ENCODE results near the gene STON2.
"Not testable (repeated sequence)": the region's sequence is repeated elsewhere in the genome, so short reads cannot be mapped to it uniquely, and the experiment has no call there.

The STON2 gene, protein sequence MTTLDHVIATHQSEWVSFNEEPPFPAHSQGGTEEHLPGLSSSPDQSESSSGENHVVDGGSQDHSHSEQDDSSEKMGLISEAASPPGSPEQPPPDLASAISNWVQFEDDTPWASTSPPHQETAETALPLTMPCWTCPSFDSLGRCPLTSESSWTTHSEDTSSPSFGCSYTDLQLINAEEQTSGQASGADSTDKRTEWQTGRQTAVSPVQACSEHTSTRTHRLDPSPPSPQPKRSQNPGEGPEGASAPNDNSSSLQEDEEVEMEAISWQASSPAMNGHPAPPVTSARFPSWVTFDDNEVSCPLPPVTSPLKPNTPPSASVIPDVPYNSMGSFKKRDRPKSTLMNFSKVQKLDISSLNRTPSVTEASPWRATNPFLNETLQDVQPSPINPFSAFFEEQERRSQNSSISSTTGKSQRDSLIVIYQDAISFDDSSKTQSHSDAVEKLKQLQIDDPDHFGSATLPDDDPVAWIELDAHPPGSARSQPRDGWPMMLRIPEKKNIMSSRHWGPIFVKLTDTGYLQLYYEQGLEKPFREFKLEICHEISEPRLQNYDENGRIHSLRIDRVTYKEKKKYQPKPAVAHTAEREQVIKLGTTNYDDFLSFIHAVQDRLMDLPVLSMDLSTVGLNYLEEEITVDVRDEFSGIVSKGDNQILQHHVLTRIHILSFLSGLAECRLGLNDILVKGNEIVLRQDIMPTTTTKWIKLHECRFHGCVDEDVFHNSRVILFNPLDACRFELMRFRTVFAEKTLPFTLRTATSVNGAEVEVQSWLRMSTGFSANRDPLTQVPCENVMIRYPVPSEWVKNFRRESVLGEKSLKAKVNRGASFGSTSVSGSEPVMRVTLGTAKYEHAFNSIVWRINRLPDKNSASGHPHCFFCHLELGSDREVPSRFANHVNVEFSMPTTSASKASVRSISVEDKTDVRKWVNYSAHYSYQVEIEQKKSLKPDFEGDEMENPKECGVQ

GRCh38 chr14:81400202-81400678 is at the start of gene STON2:
STON2 (minus strand) TSS chr14:81400324; CDS start chr14:81398382, 1,942 bp downstream.
- DNase-seq: no peak

DNA sequence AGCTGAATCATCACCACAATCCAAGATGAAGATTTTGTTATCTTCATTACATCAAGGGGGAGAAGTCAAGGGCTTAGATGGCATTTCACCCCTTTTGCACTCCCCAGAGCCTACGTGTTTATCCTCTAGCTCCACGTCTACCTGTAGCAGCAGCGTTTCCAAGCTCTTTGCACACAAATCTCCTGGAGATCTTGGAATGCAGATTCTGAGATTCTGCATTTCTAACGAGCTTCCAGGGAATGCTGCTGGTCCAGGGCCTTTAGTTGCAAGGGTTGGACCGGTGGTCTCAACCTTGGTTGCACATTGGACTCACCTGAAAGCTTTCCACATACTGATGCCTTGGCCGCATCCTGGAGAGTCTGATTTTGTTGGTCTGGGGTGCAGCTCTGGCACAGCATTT is 49.5 kb upstream of the STON2 start:
- DNase-seq: no peak

GRCh38 chr14:81449114-81449513 is 49.0 kb upstream of the STON2 start:
- DNase-seq: no peak

- no peak for DNase-seq
These were observed 47.1 kb upstream of the STON2 start for GRCh38 chr14:81447021-81447764.

- DNase-seq: no peak
These were observed 46.3 kb upstream of the STON2 start for GRCh38 chr14:81446279-81447007.

DNA sequence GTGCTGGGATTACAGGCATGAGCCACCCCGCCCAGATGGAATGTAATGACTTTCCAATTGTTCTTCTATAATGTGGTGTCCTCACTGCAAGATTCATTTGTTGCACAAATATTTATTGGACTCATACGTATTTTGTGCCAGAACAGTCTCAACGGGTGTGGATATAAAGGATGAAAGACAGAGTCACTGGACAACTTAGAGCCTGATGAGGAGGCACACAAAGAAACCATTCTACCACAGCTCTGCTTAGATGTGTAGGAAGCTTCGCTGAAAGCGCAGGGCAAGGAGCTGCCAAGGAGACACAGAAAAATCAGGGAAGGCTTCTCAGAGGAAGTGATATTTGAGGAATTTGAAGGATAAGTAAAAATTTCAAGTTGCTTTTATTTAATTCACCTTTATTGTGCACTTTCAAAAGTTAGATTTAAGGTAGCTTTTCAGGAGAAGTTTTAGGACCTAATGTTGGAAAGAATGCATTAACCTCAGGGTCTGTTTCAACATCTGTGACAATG is 41.6 kb upstream of the STON2 start:
- no peak for DNase-seq

DNA sequence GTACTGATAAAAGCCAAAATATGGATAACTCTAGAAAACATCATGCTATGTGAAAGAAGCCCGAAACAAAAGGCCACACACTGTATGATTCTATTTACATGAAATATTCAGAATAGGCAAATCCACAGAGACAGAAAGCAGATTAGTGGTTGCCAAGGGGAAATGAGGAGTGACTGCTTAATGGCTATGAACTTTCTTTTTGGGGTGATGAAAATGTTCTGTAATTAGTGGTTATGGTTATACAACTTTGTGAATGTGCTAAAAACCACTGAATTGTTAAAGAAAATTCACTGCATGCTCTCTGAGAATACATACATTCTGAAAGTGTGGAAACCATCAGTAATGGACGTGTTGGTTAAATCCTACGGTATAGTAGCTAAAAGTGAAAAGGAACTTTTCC is 39.9 kb upstream of the STON2 start:
- no peak for DNase-seq

DNA sequence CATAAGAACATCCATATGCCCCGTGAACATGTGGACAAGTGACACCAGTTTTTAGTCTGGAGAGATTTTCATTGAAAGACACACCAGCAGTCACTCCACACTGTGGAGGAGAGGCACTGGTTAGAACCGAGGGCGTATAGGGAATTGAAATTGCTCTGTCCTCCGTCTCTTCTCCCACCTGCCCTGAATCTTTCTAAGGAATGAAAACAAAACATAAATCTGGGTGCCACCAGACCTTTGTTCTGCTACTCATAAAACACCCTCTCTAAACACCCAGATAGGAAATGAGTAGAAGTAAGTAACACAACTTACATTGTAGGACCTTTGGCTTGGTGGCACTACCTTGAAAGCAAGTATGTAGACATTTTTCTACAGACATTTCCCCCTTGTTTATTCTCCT is 37.1 kb upstream of the STON2 start:
- DNase-seq: no peak

- DNase-seq: no peak
These were observed 36.4 kb upstream of the STON2 start for GRCh38 chr14:81436296-81437138.

- DNase-seq: peak; percentile 9
These were observed 35.5 kb upstream of the STON2 start for GRCh38 chr14:81435391-81436295.

- DNase-seq: no peak
These were observed 34.9 kb upstream of the STON2 start for GRCh38 chr14:81435048-81435390.

- DNase-seq: no peak
These were observed 34.1 kb upstream of the STON2 start for GRCh38 chr14:81434230-81434629.

DNA sequence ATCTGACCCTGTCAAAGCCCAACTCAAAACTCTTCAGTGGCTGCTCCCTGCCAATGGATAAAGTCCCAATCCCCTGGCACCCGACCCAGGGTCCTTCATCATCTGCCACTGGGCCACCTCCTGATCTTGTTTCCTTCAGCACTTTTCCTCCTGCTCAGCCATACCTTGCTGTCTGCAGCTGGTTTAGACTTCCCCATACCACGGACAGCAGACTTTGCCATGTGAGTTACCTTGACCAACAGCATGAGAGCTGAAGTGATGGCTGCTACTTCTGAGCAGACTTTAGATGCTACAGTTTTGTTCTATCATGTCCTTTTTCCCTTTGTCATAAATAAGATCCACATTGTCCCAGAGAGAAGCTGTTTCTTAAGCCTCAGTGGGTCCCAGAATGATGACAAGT is 33.3 kb upstream of the STON2 start:
- DNase-seq: no peak

- no peak for DNase-seq
These were observed 32.1 kb upstream of the STON2 start for GRCh38 chr14:81432219-81432661.

DNA sequence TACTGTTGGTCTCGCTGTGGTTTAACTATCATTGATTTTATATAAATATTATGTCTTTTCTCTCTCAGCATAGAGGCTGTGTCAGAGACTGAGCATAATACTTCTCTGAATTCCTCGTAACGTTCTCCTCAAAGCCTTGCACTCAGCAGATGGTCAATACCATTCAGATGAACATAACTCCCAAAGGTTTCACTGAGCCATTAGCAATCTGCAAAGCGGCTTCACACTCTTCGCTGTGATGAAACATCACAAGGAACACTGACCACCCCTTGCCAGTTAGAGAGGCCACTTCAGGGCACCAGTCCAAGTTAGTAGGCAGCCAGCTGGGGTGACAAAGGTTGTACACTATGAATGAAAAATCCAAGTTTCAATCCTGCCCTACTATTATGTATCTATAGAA is 30.1 kb upstream of the STON2 start:
- DNase-seq: no peak

- not testable (repeated sequence) for DNase-seq
These were observed 29.6 kb upstream of the STON2 start for GRCh38 chr14:81429749-81430148.

DNA sequence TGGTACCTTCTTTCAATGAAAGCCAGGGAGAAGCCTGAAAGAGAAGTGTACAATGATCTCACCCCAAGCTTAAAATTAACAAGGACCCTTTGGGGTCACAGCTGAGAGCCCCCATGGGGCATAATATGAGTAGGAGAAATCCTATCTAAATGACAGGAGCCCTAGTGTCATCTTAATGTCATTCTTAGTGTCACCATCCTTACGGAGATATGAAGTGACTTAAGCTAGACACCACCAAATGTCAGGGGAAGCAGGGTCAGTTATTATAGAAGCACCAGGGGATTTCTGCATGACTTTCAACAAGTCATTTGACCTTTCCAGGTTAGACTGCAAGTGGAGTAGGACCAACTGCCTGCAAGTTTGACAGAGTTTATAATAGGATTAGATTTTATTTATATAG is 28.9 kb upstream of the STON2 start:
- no peak for DNase-seq

- DNase-seq: no peak
These were observed 27.4 kb upstream of the STON2 start for GRCh38 chr14:81427348-81428058.

GRCh38 chr14:81423504-81423903 is 23.4 kb upstream of the STON2 start:
- DNase-seq: no peak

Measured in CD4-positive, alpha-beta T cell treated with Interleukin-17A for 1 hour (primary cell).